HepG2 (cell line): ENCODE data around the gene BIRC5.

Experiments used
- TAF1 ChIP-seq: sonication (generic); formaldehyde crosslinking; IDR thresholded peaks from 2 replicates; pipeline ENCODE4 v1.4.0; 2020; ENCODE audit warnings: missing genetic modification reagents
- ZNF256 ChIP-seq: sonication (generic); formaldehyde crosslinking; conservative IDR thresholded peaks from 2 replicates; pipeline ENCODE4 v1.4.0; 2020; ENCODE audit warnings: missing genetic modification reagents
- ZNF292 ChIP-seq: sonication (generic); formaldehyde crosslinking; IDR thresholded peaks from 2 replicates; pipeline ENCODE4 v1.8.1; 2022; ENCODE audit warnings: mild to moderate bottlenecking, low read depth, missing genetic modification reagents, borderline replicate concordance
- TF ChIP-seq, protein P1 (sequence below): sonication (generic); formaldehyde crosslinking; IDR thresholded peaks from 2 replicates; pipeline ENCODE4 v1.5.0; 2020; ENCODE audit warnings: mild to moderate bottlenecking, missing genetic modification reagents, moderate library complexity

DNA sequence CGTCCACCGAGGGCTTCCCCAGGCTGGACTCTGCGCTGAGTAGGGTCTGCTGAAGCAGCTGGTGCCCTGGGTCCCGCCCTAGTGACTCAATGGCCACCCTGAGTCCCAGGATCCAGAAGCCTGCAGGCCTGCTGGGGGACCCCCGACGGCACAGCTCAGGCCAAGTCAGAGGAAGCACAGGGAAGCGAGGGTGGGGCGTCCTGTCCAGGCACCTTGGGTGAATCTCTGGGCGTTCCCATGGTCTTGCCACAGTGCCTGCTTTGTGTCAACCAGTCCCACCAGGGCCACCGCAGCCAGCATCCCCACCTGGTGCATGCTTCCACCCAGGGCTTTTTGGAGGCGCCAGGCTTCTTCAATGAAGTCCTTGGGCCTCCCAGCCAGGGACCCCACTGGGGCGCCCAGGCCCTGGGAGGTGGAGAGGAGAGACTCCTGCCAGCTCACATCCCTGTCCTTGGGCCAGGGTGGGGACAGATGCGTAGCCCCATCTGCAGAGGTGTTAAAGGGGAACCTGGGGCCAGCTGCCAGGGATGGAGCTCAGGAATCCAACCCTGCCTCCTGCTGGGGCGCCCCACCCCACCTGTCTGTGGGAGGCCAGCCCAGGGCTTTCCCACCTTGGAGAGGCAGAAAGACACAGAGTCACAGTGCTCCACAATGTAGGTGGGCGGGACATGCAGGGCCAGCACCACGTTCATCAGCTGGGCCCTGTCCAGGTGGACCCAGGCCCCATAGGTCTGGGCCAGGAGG, 35.2 kb downstream of the BIRC5 start:
- TF ChIP-seq, protein P1, sequence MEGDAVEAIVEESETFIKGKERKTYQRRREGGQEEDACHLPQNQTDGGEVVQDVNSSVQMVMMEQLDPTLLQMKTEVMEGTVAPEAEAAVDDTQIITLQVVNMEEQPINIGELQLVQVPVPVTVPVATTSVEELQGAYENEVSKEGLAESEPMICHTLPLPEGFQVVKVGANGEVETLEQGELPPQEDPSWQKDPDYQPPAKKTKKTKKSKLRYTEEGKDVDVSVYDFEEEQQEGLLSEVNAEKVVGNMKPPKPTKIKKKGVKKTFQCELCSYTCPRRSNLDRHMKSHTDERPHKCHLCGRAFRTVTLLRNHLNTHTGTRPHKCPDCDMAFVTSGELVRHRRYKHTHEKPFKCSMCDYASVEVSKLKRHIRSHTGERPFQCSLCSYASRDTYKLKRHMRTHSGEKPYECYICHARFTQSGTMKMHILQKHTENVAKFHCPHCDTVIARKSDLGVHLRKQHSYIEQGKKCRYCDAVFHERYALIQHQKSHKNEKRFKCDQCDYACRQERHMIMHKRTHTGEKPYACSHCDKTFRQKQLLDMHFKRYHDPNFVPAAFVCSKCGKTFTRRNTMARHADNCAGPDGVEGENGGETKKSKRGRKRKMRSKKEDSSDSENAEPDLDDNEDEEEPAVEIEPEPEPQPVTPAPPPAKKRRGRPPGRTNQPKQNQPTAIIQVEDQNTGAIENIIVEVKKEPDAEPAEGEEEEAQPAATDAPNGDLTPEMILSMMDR (CRISPR knock-in tag), result no peak
- TF ChIP-seq ZNF292 (no peak), TAF1 (CRISPR knock-in tag) (no peak), ZNF256 (no peak)
